GM19372 (cell line): Measurements from ENCODE around the gene ZNF311.
"Not testable (repeated sequence)": the region's sequence is repeated elsewhere in the genome, so short reads cannot be mapped to it uniquely, and the experiment has no call there.

Source experiments
- ATAC-seq: cut with Tn5 transposase; IDR thresholded peaks from one replicate; pipeline ENCODE4 v1.9.1; 2021; ENCODE audit warnings: mild to moderate bottlenecking, low read depth, moderate library complexity; ENCODE audit not compliant: unreplicated experiment

ZNF311 gene

DNA sequence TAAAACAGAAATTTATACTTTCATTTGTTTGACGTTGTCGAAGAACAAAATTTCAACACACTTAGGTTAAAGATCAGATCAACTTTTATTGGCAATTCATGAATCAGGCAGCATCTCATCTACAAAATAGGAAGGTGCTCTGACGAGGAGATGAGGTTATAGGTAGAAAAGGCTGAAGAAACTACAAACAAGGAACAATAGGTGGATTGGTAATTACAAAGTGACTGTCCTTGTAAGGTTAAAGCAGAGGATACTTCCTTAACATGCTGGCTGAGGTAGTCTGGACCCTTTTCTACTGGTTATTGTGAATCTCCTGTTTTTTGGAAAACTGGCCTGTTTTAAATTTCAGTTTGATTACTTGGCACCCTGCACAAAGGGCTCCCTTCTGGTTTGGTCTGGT lies 48.8 kb downstream of the ZNF311 start:
- no peak for ATAC-seq

DNA sequence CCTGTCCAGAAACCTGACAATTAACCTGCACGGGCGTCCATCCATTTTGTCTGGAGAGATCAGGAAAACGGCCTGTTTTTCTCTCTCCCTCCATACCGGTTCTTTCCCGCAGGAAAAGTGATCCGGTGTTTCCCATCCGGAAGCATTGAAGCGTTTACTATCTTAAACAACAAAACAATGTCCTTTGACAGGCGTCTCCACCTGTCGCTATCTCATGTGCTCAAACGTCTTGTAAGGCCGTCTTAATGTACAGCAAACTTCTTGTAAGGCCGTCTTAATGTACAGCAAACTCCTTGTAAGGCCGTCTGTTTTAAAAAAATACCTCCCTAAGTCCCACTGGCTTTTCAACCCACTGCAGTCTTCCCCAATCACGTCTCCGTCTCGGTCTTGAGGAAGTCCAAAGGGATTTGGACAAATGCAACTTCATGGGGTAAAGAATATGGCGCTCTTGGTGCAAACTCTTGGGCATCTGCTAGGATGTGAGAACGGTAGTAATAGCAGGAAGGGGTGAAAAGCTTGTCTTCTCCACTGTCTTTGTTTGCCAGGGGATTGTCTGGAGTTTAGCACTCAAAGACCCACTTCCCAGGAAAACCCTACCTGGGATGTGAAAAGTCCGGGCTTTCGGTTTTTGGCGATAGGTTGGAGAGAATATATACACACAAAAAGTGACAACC lies 51.4 kb downstream of the ZNF311 start:
- ATAC-seq: no peak

DNA sequence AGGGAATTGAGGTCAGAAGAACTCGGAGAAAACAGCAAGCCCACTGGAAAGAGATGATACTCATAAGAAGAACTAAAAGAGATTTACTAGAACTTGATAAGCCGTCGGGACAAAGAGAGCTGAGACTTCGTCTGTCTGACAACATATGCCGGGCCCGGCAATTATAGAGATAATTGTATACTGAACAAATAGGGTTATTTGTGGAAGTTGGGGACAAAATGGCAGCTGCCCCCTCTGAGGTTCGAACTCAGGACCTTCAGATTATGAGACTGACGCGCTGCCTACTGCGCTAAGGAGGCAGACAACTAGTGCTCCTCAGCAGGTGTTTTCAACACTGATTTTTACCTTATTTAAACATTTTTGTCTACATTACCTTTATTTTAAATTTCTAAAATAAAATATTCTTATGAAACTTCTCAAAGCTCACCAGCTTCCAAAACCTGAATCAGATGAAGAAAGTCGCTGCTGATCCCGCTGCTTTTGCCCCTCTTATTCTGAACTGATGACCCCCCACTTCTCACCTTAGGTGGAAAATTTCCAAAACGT lies 52.0 kb downstream of the ZNF311 start:
- ATAC-seq: no peak

DNA sequence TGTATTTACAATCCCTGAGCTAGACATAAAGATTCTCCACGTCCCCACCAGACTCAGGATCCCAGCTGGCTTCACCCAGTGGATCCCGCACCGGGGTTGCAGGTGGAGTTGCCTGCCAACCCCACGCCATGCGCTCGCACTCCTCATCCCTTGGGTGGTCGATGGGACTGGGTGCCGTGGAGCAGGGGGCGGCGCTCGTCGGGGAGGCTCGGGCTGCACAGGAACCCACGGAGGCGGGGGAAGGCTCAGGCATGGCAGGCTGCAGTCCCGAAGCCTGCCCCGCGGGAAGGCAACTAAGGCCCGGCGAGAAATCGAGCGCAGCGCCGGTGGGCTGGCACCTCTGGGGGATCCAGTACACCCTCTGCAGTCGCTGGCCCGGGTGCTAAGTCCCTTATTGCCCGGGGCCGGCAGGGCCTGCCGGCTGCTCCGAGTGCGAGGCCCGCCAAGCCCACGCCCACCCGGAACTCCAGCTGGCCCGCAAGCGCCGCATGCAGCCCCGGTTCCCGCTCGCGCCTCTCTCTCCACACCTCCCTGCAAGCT lies 55.4 kb downstream of the ZNF311 start:
- not testable (repeated sequence) for ATAC-seq

DNA sequence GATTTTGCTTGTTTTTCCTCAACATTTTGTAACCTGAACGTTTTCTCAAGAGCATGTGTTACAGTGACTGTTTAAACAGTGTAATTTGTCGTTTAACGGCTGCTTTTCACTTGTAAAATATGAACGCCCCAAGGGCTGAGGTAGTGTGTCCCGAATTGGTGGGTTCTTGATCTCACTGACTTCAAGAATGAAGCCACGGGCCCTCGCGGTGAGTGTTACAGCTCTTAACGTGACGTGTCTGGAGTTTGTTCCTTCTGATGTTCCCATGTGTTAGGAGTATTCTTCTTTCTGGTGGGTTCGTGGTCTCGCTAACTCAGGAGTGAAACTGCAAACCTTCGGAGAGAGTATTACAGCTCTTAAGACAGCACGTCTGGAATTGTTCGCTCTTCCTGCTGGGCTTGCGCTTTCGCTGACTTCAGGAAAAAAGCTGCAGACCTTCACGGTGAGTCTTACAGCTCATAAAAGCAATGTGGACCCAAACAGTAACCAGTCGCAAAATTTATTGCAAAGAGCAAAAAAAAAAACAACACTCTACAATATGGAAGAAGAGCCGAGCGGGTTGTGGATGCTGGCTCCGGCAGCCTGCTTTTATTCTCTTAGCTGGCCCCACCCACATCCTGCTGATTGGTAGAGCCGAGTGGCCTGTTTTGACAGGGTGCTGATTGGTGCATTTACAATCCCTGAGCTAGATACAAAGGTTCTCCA lies 56.2 kb downstream of the ZNF311 start:
- no peak for ATAC-seq

DNA sequence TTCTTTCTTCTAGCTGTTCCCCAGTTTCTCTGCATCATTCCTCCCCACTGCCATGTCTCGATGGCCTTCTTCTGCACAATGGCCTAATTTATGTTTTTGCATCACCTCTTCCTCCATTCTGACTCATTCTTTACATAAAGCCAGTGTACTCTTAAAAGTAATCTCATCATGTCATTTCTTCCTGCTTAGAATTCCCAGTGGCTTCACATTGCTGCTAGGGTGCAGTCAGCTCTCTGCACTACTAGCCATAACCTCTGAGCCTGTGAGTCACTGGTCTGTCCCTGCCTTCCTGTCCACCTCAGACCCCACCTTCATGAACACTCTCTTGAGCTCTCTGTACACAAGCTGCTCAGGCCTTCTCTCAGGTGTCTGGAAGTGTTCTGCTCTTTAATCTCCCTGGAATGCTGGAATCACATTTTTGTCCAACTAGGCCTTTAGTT lies 57.3 kb downstream of the ZNF311 start:
- no peak for ATAC-seq

DNA sequence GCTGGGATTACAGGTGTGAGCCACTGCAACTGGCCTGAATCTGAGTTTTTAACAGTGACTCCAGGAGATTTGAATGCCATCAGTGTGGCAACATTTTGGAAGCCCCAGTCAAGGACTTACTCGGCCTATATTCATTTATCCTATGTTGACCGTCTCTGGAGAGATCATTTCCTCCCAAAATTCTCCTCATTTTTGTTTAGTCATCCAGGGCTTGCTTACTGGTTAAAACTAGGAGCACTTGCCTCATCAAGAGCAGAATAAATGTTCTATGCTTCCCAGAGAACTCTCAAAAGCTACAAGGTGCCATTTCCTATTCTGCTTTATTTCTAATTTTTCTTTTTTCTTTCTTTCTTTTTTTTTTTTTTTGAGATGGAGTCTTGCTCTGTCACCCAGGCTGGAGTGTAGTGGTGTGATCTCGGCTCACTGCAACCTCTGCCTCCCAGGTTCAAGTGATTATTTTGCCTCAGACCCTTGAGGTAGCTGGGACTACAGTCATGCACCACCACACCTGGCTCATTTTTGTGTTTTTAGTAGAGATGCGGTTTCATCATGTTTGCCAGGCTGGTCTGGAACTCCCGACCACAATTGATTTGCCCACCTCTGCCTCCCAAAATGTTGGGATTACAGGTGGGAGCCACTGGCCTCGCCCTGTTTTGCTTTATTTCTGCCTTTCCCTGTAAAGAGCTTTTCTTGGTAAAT lies 57.9 kb downstream of the ZNF311 start:
- ATAC-seq: no peak

DNA sequence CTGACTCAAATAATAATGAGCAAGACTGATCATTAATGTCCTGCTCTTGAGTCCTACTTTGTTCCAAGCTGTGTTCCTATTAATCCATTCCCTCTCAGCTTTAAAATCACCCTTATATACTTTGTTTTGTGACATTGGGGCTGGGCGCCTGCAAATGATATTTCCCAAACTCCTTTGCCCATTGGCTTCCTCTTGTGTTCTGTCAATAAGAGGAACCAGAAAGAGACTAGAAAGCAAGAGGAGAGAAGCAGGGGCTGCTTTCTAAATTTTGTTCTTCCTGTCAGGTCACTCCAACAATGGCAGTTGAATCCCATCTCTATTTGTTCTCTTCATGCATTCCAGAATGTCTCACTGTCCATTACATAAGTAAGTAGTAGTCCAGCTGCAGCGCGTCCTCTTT lies 59.8 kb downstream of the ZNF311 start:
- no peak for ATAC-seq
